IPS-18c (cell line): Measurements from ENCODE around the gene AFDN.

ENCODE experiments used
- H3K4me3 ChIP-seq: 2 replicates; pipeline ENCODE4 v1.7.0; 2013; ENCODE audit warnings: low read depth, mild to moderate bottlenecking, low read length, moderate library complexity; ENCODE audit not compliant: insufficient read depth
- H3K9me3 ChIP-seq: one replicate; pipeline ENCODE4 v1.6.1; 2013; ENCODE audit warnings: mild to moderate bottlenecking, low read length, moderate library complexity; ENCODE audit not compliant: control insufficient read depth, insufficient read depth

AFDN gene

GRCh38 chr6:167827583-167828324, 1.0 kb downstream of the AFDN start:
- Histone ChIP-seq H3K4me3 (peak overlapping the region; percentile 67), H3K9me3 (no peaks in the 10 kb centered on the region)

- Histone ChIP-seq H3K4me3 (peak overlapping the region; percentile 67), H3K9me3 (no peaks in the 10 kb centered on the region)
Observed at GRCh38 chr6:167828325-167828956, 1.7 kb downstream of the AFDN start.

DNA sequence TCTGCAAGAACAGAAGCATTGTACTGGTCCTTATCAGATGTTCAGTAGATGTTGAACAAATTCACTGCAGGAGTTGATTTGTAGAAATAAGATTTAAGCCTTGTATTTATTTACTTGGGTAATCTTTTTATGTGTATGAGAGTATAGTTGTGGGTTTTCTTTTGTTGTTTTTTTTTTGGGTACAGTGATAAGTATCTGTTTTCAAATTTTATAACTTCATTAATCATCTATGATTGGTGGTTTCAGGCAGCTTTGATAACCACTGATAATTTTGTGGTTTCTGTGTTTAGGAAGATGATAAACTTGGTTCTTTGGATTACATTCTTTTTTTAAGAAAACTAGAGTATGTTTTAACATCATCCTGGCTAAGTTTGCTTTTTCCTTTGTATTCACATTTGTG, 2.8 kb downstream of the AFDN start:
- Histone ChIP-seq H3K9me3 (no peaks in the 10 kb centered on the region), H3K4me3 (no peak overlapping the region)

GRCh38 chr6:167831281-167831828, 4.6 kb downstream of the AFDN start:
- no peaks in the 10 kb centered on the region for H3K9me3 ChIP-seq
- H3K4me3 ChIP-seq, result no peak overlapping the region

DNA sequence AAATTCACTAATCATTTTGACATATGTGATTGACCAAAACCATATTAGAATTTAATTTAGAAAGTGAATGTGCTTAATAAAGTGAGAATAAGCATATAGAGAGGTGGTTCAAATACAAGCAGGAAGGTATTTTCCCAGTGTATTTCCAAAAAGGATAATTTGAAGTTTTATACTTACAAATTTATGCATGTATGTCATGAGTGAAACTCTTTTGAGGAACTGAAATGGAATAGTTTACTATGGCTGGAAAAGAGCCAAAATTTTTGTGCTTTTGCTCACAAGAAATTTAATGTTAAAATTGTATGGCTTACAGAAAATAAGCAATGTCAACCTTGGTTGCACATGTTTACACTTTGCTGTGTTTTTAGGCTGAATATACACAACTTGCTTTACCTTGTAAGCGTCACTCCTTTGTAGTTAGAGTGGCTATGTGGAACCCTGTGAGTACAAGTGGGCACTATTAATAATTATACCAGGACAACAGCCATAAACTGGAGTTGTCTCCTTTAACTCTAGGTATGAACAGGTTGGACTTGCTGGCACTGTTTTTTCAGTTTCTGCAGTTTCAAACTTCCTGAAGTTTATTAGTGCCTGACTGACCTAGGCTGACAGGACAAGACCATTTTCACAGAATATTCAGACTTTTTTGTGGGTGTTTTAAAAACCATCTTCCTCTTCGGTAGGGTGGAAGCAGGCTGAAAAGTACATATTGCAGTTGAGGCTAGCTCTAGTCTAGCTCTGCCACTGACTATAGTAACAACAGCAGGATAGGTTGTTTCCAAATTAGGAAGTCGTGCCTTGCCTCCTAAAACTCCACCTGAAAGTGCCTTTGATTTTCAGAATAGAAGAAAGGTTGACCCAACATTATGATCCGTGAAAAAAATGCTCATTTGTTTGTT, 6.0 kb downstream of the AFDN start:
- Histone ChIP-seq H3K4me3 (no peak overlapping the region), H3K9me3 (no peaks in the 10 kb centered on the region)

GRCh38 chr6:167833396-167833763, 6.7 kb downstream of the AFDN start:
- no peaks in the 10 kb centered on the region for H3K9me3 ChIP-seq
- no peak overlapping the region for H3K4me3 ChIP-seq

DNA sequence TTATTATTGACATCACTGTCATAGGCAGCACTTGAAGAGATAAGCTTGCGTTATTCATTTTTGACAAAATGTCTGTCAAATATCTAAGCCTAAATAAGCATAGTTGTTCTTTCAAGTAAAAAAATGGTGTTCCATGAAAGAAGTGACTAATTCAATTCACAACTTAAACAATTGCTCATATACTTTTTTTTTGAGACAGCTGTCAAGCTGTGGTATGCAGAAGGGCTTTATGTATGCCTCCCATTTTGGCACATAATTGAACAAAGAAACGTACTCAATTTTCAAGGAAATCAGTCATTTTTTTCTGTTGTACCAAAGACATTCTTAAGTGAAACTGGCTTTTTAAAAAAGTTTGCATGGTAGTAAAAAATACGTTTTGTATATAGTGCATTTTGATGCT, 8.5 kb downstream of the AFDN start:
- no peak overlapping the region for H3K4me3 ChIP-seq
- H3K9me3 ChIP-seq, result no peaks in the 10 kb centered on the region

DNA sequence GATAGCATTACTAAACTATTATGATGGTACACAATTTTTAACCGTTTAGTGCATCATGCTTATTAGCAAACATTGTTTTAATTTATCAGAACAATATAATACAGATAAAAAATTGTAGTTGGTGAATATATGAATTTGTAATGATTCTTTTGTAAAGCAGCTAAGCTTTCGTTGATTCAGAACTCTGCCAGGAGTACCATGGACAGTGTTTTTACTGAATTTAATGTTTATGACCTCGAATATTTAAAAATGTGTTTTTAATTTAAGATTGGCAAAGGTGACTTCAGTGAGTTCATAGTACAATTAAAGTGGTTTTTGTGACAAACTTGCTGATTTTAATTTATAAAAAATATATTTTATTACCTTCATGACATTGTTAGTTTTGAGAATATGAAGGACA, 10.0 kb downstream of the AFDN start:
- H3K9me3 ChIP-seq, result no peaks in the 10 kb centered on the region
- no peak overlapping the region for H3K4me3 ChIP-seq

DNA sequence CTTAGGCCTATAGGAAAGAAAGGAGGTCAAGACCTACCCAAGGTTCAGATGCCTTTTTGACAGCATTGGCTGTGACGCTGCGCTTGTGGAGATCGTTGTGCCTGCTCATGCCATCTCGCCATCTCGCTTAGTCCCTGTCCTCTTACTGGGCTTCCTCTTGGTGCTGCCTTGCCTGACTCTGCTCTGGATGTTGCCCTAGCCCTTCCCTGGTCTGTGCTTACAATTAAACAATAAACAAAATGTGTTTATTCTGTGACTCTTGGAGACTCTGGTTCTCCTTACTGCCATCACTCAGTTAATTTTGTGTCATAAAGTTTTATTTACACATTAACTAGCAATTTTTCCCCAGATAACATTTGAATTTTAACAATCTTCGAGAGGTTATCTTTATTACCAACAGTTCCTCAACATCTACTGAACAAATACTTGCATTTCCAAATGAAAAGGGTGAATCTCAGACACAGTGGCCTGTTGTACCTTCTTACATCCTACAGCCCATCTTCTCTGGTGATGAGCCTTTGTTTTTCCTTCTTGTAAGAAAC, 11.6 kb downstream of the AFDN start:
- H3K4me3 ChIP-seq, result no peak overlapping the region
- no peaks in the 10 kb centered on the region for H3K9me3 ChIP-seq

- Histone ChIP-seq H3K9me3 (no peaks in the 10 kb centered on the region), H3K4me3 (no peak overlapping the region)
Observed at GRCh38 chr6:167839343-167839742, 12.6 kb downstream of the AFDN start.

GRCh38 chr6:167839755-167840154, 13.0 kb downstream of the AFDN start:
- Histone ChIP-seq H3K9me3 (no peaks in the 10 kb centered on the region), H3K4me3 (no peak overlapping the region)

DNA sequence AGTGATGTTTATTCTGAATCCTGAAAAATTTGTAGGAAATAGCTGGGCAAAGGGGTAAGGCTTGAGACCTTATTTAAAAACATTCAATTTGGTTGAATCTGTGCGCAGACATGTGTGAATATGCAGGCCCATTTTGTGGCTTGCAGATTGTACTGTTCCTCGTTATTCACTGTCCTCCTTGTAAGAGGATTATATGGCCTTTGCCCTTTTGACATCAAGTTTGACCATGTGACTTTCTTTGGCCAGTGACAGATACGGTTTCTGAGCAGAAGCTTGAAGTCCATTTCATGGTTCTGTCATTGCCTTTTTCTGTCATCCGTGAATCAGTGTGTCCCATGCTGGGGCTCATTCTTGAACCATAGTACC, 13.4 kb downstream of the AFDN start:
- no peaks in the 10 kb centered on the region for H3K9me3 ChIP-seq
- no peak overlapping the region for H3K4me3 ChIP-seq

DNA sequence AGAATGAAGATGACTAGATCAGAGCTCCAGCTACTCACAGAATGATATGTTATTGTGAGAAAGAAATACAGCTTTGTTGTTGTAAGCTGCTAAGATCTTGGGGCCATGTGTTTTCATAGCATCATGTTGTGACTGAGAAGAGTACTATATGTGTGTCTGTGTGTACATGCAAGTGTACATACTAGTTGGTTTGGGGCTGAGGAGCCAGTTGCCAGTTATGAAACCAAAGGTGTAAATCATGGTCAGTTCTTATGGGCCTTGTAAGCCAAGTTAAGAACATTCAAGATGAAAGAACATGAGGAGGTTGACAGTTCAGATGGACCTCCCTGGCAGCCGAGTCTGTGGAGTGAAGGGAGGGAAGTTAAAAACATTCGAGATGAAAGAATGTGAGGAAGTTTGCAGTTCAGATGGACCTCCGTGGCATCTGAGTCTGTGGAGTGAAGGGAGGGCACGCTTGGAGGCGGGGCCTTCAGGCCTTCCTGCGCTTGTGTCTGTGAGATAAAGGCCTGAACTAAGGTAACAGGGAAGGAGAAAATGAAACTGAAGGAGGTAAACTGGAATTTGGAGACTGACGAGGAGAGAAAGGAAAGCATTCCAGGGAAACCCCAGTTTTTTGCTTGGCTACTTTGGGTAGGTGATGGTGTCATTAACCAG, 13.9 kb downstream of the AFDN start:
- H3K9me3 ChIP-seq, result no peaks in the 10 kb centered on the region
- no peak overlapping the region for H3K4me3 ChIP-seq

- H3K4me3 ChIP-seq, result no peak overlapping the region
- no peaks in the 10 kb centered on the region for H3K9me3 ChIP-seq
Observed at GRCh38 chr6:167841981-167842380, 15.3 kb downstream of the AFDN start.

- Histone ChIP-seq H3K4me3 (no peak overlapping the region), H3K9me3 (no peaks in the 10 kb centered on the region)
Observed at GRCh38 chr6:167842457-167842856, 15.7 kb downstream of the AFDN start.

GRCh38 chr6:167843023-167843422, 16.3 kb downstream of the AFDN start:
- H3K4me3 ChIP-seq, result no peak overlapping the region
- H3K9me3 ChIP-seq, result no peaks in the 10 kb centered on the region

DNA sequence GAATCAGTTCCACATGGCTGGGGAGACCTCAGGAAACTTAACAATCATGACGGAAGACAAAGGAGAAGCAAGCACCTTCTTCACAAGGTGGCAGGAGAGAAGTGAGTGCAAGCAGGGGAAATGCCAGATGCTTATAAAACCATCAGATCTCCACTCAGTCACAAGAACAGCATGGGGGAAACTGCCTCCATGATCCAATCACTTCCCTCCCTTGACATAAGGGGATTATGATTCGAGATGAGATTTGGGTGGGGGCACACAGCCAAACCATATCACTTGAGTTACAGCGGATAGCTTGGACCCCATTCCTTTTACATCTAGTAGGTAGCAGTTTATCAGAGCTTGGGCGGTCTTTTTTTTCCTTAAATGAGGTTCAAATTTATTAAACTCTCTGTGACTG, 19.1 kb downstream of the AFDN start:
- no peaks in the 10 kb centered on the region for H3K9me3 ChIP-seq
- no peak overlapping the region for H3K4me3 ChIP-seq
